Fibroblast of the aortic adventitia (primary cell): Measurements from ENCODE around the gene U2SURP. TPM values are rescaled to one million over a fixed set of nuclear protein-coding genes. Genes with fewer than 3 reads are reported as not detected.

Experiments
- DNase-seq: peaks from one replicate; pipeline ENCODE4 v3.0.0-alpha.2; 2010; ENCODE audit warnings: low read depth
- H3K4me3 ChIP-seq: 2 replicates; pipeline ENCODE4 v1.5.1; 2011; ENCODE audit warnings: low read depth, mild to moderate bottlenecking, control low read depth, low read length, moderate library complexity
- CTCF ChIP-seq: IDR thresholded peaks from 2 replicates; pipeline ENCODE4 v1.5.1; 2011; ENCODE audit warnings: mild to moderate bottlenecking, low read length, control low read depth, inconsistent platforms; ENCODE audit not compliant: insufficient read depth
- total RNA-seq: library from RNA; depleted of rRNA; stranded (reverse); fragments of >200 nt; gene quantifications from 2 replicates; pipeline ENCODE4 v1.2.3, GENCODE V29; 2012; ENCODE audit warnings: low replicate concordance

Gene U2SURP
- total RNA-seq, 1 donor, result 99.1 TPM

- no peak for DNase-seq
- TF ChIP-seq CTCF, result no peak
- H3K4me3 ChIP-seq, result no peak overlapping the region
These were observed 88.6 kb downstream of the U2SURP start for GRCh38 chr3:143089965-143090364.

GRCh38 chr3:143090486-143090885 lies 89.1 kb downstream of the U2SURP start:
- no peak overlapping the region for H3K4me3 ChIP-seq
- TF ChIP-seq CTCF, result no peak
- no peak for DNase-seq

GRCh38 chr3:143090976-143091837 lies 89.8 kb downstream of the U2SURP start:
- H3K4me3 ChIP-seq, result no peak overlapping the region
- DNase-seq, result no peak
- no peak for TF ChIP-seq CTCF

GRCh38 chr3:143092191-143092590 lies 90.8 kb downstream of the U2SURP start:
- H3K4me3 ChIP-seq, result no peak overlapping the region
- no peak for TF ChIP-seq CTCF
- DNase-seq, result no peak

GRCh38 chr3:143095813-143096212 lies 94.4 kb downstream of the U2SURP start:
- no peak overlapping the region for H3K4me3 ChIP-seq
- DNase-seq, result no peak
- no peak for TF ChIP-seq CTCF

- no peak for DNase-seq
- TF ChIP-seq CTCF, result no peak
- no peak overlapping the region for H3K4me3 ChIP-seq
These were observed 96.8 kb downstream of the U2SURP start for GRCh38 chr3:143098032-143098764.
